ENCODE data around the gene PACRG.

GRCh38 chr6:162708971-162709370 lies 18.8 kb upstream of the PACRG start:
- TF ChIP-seq GATA2 (IDR thresholded peaks at IDR 0.05; ENCODE audit: low read depth, low read length) (no peak), GATA3 (IDR thresholded peaks at IDR 0.05; ENCODE audit: low read depth, low read length) (no peak)
